Bronchial epithelial cell (primary cell): ENCODE data around the gene ZCCHC24. TPM values are rescaled to one million over a fixed set of nuclear protein-coding genes. Genes with fewer than 3 reads are reported as not detected.

ENCODE experiments used
- DNase-seq: peaks from one replicate; pipeline ENCODE4 v3.0.0-alpha.2; 2010; ENCODE audit warnings: low read depth
- FAIRE-seq: peaks from 2 replicates; lab custom pipeline; 2011; peaks lifted over from hg19 to GRCh38; lab: Jason Lieb, UNC
- H3K27me3 ChIP-seq: 2 replicates; pipeline ENCODE4 v1.5.1; 2011; ENCODE audit warnings: low read length; ENCODE audit not compliant: control insufficient read depth, insufficient read depth
- H3K36me3 ChIP-seq: 2 replicates; pipeline ENCODE4 v1.5.1; 2011; ENCODE audit warnings: low read length; ENCODE audit not compliant: control insufficient read depth, insufficient read depth
- H3K4me3 ChIP-seq: 2 replicates; pipeline ENCODE4 v1.5.1; 2011; ENCODE audit warnings: mild to moderate bottlenecking, low read depth, low read length, control low read depth
- total RNA-seq: library from RNA; depleted of rRNA; stranded (reverse); fragments of >200 nt; gene quantifications from 2 replicates; pipeline ENCODE4 v1.2.1, GENCODE V29; 2014
- TF ChIP-seq, protein P1 (sequence below): IDR thresholded peaks from 2 replicates; pipeline ENCODE4 v1.5.1; 2011; ENCODE audit warnings: mild to moderate bottlenecking, moderate library complexity, low read length, control low read depth, inconsistent platforms; ENCODE audit not compliant: insufficient read depth, severe bottlenecking

The ZCCHC24 gene
- total RNA-seq, 1 donor from 2014 or later: 0.53 TPM

DNA sequence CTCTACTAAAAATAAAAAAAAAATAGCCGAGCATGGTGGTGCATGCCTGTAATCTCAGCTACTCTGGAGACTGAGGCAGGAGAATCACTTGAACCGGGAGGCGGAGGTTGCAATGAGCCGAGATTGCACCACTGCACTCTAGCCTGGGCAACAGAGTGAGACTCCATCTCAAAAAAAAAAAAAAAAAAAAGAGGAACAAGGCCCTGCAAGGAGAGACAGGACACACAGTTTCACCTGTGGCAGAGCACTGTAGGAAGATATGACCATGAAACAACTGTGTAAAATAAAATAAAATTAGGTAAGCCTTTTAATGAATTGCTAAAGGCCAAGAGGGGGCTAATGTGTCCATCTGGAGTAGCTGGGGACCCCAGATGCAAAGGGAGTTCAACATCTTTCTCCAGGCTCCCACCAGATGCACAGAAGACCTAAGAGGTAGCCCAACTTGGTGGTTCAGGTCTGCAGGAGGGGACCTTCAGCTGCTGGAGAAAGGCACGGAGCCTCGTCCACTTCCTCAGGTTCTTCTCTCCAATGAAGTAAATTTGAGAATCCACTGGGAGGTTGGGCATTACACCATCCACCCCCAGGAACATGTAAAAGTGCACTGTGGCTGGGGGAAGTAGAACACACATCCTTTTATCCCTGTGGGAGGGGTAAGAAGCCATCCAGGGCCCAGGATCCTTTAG, 85.5 kb downstream of the ZCCHC24 start:
- H3K4me3 ChIP-seq: no peak overlapping the region
- TF ChIP-seq, protein P1, sequence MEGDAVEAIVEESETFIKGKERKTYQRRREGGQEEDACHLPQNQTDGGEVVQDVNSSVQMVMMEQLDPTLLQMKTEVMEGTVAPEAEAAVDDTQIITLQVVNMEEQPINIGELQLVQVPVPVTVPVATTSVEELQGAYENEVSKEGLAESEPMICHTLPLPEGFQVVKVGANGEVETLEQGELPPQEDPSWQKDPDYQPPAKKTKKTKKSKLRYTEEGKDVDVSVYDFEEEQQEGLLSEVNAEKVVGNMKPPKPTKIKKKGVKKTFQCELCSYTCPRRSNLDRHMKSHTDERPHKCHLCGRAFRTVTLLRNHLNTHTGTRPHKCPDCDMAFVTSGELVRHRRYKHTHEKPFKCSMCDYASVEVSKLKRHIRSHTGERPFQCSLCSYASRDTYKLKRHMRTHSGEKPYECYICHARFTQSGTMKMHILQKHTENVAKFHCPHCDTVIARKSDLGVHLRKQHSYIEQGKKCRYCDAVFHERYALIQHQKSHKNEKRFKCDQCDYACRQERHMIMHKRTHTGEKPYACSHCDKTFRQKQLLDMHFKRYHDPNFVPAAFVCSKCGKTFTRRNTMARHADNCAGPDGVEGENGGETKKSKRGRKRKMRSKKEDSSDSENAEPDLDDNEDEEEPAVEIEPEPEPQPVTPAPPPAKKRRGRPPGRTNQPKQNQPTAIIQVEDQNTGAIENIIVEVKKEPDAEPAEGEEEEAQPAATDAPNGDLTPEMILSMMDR: no peak
- FAIRE-seq: no peak
- no peak for DNase-seq
- H3K36me3 ChIP-seq: peaks cover under 1% of the 10 kb centered on the region
- no peaks in the 10 kb centered on the region for H3K27me3 ChIP-seq

DNA sequence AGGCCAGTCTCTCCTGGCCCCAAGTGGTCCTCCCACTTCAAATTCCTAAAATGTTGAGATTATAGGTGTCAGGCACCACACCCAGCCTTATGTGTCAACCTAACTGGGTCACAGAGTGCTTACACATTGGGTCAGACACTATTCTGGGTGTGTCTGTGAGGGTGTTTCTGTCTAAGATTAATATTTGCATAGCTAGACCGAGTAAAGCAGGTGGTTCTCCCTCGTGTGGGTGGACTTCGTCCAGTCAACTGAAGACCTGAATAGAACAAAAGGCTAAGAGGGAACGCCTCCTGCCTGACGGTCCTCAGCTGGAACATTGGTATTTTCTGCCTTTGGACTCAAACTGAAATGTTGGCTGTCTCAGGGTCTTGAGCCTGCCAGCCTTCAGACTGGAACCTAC, 86.6 kb downstream of the ZCCHC24 start:
- H3K27me3 ChIP-seq: no peaks in the 10 kb centered on the region
- no peak overlapping the region for H3K4me3 ChIP-seq
- TF ChIP-seq, protein P1: no peak
- FAIRE-seq (no peak), DNase-seq (peak; percentile 47)
- peaks cover 7% of the 10 kb centered on the region for H3K36me3 ChIP-seq

DNA sequence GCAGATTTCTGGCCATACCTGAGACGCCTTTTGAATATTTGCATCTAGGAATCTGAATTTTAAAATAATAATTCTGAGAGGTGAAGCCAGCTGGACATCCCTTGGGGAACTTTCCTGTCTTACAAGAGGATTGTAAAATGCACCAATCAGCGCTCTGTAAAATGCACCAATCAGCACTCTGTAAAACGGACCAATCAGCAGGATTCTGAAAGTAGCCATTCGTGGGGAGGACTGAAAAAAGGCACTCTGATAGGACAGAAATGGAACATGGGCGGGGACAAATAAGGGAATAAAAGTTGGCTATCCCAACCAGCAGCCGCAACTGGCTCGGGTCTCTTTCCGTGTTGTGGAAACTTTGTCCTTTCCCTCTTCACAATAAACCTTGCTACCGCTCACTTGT, 88.2 kb downstream of the ZCCHC24 start:
- FAIRE-seq (no peak), DNase-seq (no peak)
- peaks cover 14% of the 10 kb centered on the region for H3K36me3 ChIP-seq
- TF ChIP-seq, protein P1: no peak
- H3K27me3 ChIP-seq: no peaks in the 10 kb centered on the region
- no peak overlapping the region for H3K4me3 ChIP-seq

DNA sequence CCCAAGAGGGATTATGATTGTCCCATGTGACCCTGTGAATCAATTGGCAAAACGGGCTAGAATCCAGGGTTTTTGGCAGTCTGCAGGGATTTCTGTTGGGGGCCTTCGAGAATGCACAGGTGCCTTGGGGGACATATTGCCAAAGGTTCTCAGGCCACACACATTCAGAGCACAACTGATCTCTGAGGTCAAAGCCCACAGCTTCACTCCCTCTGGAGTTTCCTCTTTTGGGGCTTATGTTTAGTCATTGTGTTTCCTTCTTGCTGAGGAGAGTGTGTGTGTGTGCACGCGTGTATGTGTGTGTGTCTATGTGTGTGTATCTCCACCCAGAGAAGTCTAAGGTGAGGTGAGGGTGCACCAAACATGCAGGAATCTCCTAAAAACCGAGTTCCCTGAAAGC, 89.3 kb downstream of the ZCCHC24 start:
- Histone ChIP-seq H3K27me3 (no peaks in the 10 kb centered on the region), H3K4me3 (no peak overlapping the region), H3K36me3 (peaks cover 18% of the 10 kb centered on the region)
- no peak for FAIRE-seq
- TF ChIP-seq, protein P1: no peak
- DNase-seq: no peak

DNA sequence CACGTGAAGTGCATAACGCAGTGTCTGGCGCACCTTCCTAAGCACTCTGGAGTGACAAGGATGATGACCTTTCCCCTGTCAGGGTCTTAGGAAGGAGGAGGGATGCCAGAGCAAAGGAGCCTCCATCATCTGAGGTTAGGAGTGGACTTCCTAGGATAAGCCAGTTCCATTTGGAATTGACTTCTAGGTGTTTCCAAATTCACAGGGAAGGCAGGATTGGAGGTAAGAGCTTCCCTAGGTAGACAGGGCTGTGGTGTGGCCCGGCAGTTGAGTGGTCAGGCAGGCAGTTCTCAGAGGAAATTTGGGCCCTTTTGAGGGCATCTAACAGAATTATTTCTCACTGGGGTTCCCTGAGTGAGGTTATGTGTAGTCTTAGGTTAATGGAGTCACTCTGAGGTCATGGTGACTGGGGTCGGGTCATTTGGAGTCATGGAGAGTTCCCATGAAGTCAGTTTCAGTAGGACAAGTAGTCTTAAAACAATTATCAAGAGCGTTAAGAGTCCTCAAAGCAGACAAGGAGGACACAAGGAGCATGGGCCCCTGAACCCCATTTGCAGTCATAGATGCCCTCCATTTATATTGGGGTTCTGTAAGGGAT, 89.9 kb downstream of the ZCCHC24 start:
- Histone ChIP-seq H3K27me3 (no peaks in the 10 kb centered on the region), H3K4me3 (no peak overlapping the region), H3K36me3 (peaks cover 22% of the 10 kb centered on the region)
- no peak for FAIRE-seq
- TF ChIP-seq, protein P1: no peak
- no peak for DNase-seq
